GM19099 (cell line): ENCODE measurements around the gene ELP6.

Experiments
- POLR2A ChIP-seq: IDR thresholded peaks from 3 replicates; pipeline ENCODE4 v1.6.1; 2011; ENCODE audit warnings: low read depth; ENCODE audit not compliant: insufficient read length; ENCODE audit errors: extremely low read depth

Gene ELP6

GRCh38 chr3:47523310-47524073 is 10.0 kb upstream of the ELP6 start:
- no peak for TF ChIP-seq POLR2A

GRCh38 chr3:47522082-47522987 is 8.8 kb upstream of the ELP6 start:
- TF ChIP-seq POLR2A: no peak

- TF ChIP-seq POLR2A: no peak
These were observed 7.2 kb upstream of the ELP6 start for GRCh38 chr3:47520756-47521155.

DNA sequence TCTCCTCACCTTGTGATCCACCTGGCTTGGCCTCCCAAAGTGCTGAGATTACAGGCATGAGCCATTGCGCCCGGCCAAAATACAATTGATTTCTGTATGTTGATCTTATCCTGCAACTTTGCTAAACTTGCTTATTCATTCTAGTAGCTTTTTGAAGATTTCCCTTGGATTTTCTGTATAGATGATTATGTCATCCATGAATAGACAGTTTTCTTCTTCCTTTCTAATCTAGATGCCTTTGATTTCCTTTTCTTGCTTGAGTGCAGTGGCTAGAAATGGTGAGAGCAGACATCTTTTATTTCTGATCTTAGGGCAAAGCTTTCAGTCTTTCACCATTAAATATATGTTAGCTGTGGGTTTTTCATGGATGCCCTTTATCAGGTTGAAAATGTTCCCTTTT is 4.4 kb upstream of the ELP6 start:
- TF ChIP-seq POLR2A: no peak

DNA sequence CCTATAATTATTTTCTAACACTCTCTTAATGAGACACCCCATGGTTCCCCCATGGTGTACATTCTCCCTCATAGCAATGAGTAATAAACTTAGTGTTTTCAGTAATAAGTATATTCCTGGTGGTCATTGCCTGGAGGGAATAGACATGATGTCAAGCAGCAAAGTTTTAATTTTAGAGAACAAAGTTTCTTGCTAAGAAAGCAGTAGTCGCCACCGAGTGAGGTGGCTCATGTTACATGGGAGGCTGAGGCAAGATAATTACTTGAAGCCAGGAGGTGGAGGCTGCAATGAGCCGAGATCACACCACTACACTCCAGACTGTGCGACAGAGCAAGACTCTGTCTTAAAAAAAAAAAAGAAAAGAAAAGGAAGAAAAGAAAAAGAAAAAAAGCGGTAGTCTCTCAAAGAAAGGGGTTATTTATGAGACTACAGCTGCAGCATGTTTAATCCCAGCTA is 2.4 kb upstream of the ELP6 start:
- no peak for TF ChIP-seq POLR2A

DNA sequence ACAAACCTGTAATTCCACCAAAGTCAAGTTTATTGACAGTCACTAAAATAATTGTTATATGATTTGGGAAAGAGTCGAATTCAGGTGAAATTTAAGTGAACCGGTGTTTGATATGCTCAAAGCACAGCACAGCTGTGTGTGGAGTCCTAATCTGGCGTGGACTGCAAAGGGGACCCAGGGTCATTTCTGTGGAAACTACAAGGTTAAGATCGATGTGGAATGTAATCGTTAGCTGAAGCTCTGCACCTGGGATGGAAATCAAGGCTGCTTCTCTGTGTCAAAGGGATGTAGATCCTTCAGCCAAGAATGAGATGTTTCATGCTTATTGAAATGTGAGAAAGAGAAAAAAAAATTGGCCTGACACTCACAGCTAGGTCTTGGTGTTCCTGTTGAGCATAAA is 1.6 kb upstream of the ELP6 start:
- no peak for TF ChIP-seq POLR2A

GRCh38 chr3:47512416-47513124 is 942 bp downstream of the ELP6 start:
- TF ChIP-seq POLR2A: no peak

- TF ChIP-seq POLR2A: no peak
These were observed 9.4 kb downstream of the ELP6 start for GRCh38 chr3:47504113-47504512.

- TF ChIP-seq POLR2A: no peak
These were observed 10.5 kb downstream of the ELP6 start for GRCh38 chr3:47503033-47503432.

- no peak for TF ChIP-seq POLR2A
These were observed 16.6 kb downstream of the ELP6 start for GRCh38 chr3:47496892-47497291.

GRCh38 chr3:47495886-47496285 is 17.6 kb downstream of the ELP6 start:
- TF ChIP-seq POLR2A: no peak

DNA sequence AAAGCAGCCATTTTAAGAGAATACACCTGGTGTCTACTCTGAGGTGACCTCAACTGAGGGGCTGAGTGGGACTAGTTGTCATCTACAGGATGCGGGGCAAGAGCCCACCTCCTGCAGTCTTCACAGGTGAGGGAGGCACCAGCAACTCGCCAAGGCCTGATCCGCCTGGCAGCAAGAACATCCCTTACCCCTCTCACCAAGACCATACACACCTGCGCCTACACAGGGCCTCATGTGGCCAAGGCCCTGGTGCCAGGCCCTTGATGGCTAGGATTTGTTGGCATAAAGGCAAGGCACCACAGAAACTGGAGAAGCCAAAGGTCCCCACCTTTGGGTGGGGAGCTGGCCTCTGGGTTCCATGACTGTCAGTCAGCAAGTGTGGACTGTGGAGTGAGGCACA is 18.4 kb downstream of the ELP6 start:
- no peak for TF ChIP-seq POLR2A

GRCh38 chr3:47491777-47492176 is 21.7 kb downstream of the ELP6 start:
- TF ChIP-seq POLR2A: no peak

- no peak for TF ChIP-seq POLR2A
These were observed 22.3 kb downstream of the ELP6 start for GRCh38 chr3:47491186-47491585.

DNA sequence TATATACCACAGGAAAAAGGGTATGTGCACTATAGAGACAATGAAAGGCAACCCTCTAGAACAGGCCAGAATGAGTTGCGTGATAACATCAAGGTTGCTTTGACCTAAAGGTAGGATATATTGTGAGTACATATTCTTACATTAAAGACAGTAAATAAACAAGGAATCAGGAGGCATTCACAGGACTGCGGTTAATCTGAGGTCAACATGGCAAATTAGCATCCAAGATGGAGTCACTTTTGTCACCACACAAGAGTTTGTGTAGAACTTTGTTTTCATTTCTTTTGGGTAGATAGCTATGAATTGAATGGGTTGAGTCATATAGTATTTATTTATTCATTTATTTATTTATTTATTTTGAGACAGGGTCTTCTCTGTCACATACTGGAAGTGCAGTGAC is 26.2 kb downstream of the ELP6 start:
- no peak for TF ChIP-seq POLR2A
